ENCODE results near the gene CTLA4. TPM values are rescaled to one million over a fixed set of nuclear protein-coding genes. Genes with fewer than 3 reads are reported as not detected.

The CTLA4 gene
- total RNA-seq: not detected in 2 replicates

DNA sequence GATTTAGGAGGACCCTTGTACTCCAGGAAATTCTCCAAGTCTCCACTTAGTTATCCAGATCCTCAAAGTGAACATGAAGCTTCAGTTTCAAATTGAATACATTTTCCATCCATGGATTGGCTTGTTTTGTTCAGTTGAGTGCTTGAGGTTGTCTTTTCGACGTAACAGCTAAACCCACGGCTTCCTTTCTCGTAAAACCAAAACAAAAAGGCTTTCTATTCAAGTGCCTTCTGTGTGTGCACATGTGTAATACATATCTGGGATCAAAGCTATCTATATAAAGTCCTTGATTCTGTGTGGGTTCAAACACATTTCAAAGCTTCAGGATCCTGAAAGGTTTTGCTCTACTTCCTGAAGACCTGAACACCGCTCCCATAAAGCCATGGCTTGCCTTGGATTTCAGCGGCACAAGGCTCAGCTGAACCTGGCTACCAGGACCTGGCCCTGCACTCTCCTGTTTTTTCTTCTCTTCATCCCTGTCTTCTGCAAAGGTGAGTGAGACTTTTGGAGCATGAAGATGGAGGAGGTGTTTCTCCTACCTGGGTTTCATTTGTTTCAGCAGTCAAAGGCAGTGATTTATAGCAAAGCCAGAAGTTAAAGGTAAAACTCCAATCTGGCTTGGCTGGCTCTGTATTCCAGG, at the start of gene CTLA4:
CTLA4 (plus strand) TSS at position 211 of the 640 bp plus-strand sequence; CDS start at position 383, 172 bp downstream.

Other genes starting within 250 kb of the CTLA4 start
- not detected in 2 replicates for gene CD28, start 161.1 kb upstream of the CTLA4 start, total RNA-seq
- gene ICOS, start 69.0 kb downstream of the CTLA4 start, total RNA-seq: not detected in 2 replicates

Measured in hair follicular keratinocyte (primary cell).